Measurements from ENCODE around the gene N4BP2. TPM values are rescaled to one million over a fixed set of nuclear protein-coding genes. Genes with fewer than 3 reads are reported as not detected.

The N4BP2 gene
- total RNA-seq, 1 experiment from 2014 or later, result 31.7 TPM

DNA sequence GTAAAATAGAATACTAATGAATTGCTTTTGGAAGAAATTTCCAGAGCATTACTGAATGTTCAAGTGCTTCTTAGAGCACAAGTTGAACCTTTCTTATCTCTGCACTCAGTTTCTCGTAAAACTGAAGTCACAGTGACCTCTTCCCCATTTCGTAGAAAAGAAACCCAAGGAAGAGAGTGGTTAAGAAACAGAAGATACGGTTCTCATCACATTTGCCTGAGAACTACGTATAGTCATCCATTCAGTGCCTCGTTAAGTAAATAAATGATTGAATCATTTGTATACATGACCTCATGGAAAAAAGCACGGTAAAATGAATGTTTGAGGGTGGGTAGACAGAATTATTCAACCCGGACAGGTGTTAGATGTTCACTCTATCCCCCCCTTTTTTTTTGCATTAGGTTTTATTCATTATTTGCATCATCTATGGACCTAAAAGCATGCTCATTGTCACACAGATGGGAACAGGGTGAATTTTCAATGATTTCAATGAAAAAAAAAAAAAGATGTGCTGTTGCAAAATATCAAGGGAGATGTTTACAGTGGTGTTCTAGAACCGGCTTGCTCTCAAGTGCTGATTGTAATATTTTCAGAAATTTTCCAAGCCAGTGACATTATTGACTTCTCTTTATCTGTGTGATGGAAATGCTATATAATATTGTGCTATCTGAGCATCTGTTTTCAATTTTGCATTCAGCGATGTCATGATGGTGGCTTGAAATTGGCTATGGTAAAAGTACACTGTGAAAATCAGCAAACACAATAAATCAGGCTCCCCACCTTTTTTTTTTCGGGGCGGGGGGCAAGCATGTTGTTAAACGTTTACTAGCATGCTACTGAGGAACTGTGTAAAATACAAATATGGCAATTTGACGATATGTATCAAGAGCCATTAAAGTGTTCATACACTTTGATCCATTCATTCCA lies 144.5 kb downstream of the N4BP2 start (continued):
- TF ChIP-seq, protein P1, sequence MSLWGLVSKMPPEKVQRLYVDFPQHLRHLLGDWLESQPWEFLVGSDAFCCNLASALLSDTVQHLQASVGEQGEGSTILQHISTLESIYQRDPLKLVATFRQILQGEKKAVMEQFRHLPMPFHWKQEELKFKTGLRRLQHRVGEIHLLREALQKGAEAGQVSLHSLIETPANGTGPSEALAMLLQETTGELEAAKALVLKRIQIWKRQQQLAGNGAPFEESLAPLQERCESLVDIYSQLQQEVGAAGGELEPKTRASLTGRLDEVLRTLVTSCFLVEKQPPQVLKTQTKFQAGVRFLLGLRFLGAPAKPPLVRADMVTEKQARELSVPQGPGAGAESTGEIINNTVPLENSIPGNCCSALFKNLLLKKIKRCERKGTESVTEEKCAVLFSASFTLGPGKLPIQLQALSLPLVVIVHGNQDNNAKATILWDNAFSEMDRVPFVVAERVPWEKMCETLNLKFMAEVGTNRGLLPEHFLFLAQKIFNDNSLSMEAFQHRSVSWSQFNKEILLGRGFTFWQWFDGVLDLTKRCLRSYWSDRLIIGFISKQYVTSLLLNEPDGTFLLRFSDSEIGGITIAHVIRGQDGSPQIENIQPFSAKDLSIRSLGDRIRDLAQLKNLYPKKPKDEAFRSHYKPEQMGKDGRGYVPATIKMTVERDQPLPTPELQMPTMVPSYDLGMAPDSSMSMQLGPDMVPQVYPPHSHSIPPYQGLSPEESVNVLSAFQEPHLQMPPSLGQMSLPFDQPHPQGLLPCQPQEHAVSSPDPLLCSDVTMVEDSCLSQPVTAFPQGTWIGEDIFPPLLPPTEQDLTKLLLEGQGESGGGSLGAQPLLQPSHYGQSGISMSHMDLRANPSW (CRISPR knock-in tag; conservative IDR thresholded peaks at IDR 0.05; ENCODE audit: low read depth), result no peak
- TF ChIP-seq, protein P2, sequence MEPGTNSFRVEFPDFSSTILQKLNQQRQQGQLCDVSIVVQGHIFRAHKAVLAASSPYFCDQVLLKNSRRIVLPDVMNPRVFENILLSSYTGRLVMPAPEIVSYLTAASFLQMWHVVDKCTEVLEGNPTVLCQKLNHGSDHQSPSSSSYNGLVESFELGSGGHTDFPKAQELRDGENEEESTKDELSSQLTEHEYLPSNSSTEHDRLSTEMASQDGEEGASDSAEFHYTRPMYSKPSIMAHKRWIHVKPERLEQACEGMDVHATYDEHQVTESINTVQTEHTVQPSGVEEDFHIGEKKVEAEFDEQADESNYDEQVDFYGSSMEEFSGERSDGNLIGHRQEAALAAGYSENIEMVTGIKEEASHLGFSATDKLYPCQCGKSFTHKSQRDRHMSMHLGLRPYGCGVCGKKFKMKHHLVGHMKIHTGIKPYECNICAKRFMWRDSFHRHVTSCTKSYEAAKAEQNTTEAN (CRISPR knock-in tag; IDR thresholded peaks at IDR 0.05), result no peak

DNA sequence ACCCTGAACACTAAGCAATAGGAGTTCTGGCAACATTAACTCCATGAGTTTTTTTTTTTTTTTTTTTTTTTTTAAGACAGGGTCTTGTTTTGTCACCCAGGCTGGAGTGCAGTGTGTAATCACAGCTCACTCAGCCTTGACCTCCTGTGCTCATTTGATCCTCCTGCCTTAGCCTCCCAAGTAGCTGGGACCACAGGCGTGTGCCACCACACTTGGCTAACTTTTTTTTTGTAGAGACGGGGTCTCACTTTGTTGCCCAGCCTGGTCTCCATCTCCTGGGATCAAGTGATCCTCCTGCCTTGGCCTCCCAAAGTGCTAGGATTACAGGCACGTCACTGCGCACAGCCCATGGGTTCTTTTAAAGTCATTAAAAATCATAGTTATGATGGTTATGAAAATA lies 145.2 kb downstream of the N4BP2 start:
- no peaks in the 10 kb centered on the region for H3K9me3 Mint-ChIP-seq
- no peak overlapping the region for H3K4me3 Mint-ChIP-seq
- no peak for ATAC-seq
- TF ChIP-seq ZNF121 (CRISPR knock-in tag; IDR thresholded peaks at IDR 0.05), result peak; percentile 59; the same call in 1 of the 2 replicates
- TF ChIP-seq CREM (CRISPR knock-in tag; IDR thresholded peaks at IDR 0.05), result no peak
- DNase-seq (ENCODE audit: low spot score), result no peak
- no peak overlapping the region for H3K27ac Mint-ChIP-seq
- ChIA-PET CTCF (no interaction called here), POLR2A (no interaction called here)
- no peaks in the 10 kb centered on the region for H3K36me3 Mint-ChIP-seq
- H3K27me3 Mint-ChIP-seq (ENCODE audit: low read depth), result no peaks in the 10 kb centered on the region
- peaks cover 58% of the 10 kb centered on the region for H3K4me1 Mint-ChIP-seq

DNA sequence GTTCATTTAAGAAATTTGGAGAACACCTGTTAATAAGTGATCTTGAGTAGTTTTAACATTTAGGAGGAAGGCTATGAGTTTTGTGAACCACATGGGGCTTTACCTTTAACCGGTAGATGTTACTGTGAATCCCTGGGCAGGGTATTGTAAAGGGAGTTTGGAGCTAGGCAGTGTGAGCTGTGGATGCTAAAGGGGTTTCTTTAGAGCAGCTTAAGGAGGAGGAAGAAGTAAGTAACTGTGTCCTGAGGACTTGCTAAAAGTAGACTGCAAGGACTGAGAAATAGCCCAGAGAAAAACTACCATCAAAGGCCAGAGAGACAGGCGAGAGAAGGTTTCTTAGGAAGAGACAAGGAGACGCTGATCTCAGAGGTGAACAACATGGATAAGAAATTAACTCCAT lies 145.8 kb downstream of the N4BP2 start:
- DNase-seq (ENCODE audit: low spot score) (no peak), ATAC-seq (no peak)
- Mint-ChIP-seq H3K9me3 (no peaks in the 10 kb centered on the region), H3K27ac (peak overlapping the region; percentile 18; the same call in 1 of the 2 replicates), H3K4me3 (no peak overlapping the region), H3K4me1 (peaks cover 53% of the 10 kb centered on the region), H3K27me3 (ENCODE audit: low read depth) (no peaks in the 10 kb centered on the region), H3K36me3 (no peaks in the 10 kb centered on the region)
- POLR2A ChIA-PET, result no interaction called here
- CTCF ChIA-PET, result no interaction called here
- TF ChIP-seq ZNF138 (CRISPR knock-in tag; conservative IDR thresholded peaks at IDR 0.05) (no peak), RORB (CRISPR knock-in tag; IDR thresholded peaks at IDR 0.05) (no peak), MXD4 (CRISPR knock-in tag; IDR thresholded peaks at IDR 0.05; ENCODE audit: borderline replicate concordance) (no peak), ZNF396 (CRISPR knock-in tag; IDR thresholded peaks at IDR 0.05; ENCODE audit: borderline replicate concordance) (no peak), FOXP1 (CRISPR knock-in tag; IDR thresholded peaks at IDR 0.05; ENCODE audit: borderline replicate concordance) (no peak), HMGA2 (CRISPR knock-in tag; IDR thresholded peaks at IDR 0.05) (no peak), GRHL2 (CRISPR knock-in tag; IDR thresholded peaks at IDR 0.05; ENCODE audit: insufficient replicate concordance, severe bottlenecking) (no peak), PRRX2 (CRISPR knock-in tag; IDR thresholded peaks at IDR 0.05) (no peak), GTF2I (CRISPR knock-in tag; conservative IDR thresholded peaks at IDR 0.05) (no peak), NR2C2 (CRISPR knock-in tag; IDR thresholded peaks at IDR 0.05) (no peak), TEAD4 (CRISPR knock-in tag; IDR thresholded peaks at IDR 0.05) (no peak)
- TF ChIP-seq, protein P3, sequence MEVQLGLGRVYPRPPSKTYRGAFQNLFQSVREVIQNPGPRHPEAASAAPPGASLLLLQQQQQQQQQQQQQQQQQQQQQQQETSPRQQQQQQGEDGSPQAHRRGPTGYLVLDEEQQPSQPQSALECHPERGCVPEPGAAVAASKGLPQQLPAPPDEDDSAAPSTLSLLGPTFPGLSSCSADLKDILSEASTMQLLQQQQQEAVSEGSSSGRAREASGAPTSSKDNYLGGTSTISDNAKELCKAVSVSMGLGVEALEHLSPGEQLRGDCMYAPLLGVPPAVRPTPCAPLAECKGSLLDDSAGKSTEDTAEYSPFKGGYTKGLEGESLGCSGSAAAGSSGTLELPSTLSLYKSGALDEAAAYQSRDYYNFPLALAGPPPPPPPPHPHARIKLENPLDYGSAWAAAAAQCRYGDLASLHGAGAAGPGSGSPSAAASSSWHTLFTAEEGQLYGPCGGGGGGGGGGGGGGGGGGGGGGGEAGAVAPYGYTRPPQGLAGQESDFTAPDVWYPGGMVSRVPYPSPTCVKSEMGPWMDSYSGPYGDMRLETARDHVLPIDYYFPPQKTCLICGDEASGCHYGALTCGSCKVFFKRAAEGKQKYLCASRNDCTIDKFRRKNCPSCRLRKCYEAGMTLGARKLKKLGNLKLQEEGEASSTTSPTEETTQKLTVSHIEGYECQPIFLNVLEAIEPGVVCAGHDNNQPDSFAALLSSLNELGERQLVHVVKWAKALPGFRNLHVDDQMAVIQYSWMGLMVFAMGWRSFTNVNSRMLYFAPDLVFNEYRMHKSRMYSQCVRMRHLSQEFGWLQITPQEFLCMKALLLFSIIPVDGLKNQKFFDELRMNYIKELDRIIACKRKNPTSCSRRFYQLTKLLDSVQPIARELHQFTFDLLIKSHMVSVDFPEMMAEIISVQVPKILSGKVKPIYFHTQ (CRISPR knock-in tag; IDR thresholded peaks at IDR 0.05), result no peak
- TF ChIP-seq, protein P4, sequence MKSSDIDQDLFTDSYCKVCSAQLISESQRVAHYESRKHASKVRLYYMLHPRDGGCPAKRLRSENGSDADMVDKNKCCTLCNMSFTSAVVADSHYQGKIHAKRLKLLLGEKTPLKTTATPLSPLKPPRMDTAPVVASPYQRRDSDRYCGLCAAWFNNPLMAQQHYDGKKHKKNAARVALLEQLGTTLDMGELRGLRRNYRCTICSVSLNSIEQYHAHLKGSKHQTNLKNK (CRISPR knock-in tag; IDR thresholded peaks at IDR 0.05), result no peak
- TF ChIP-seq, protein P5, sequence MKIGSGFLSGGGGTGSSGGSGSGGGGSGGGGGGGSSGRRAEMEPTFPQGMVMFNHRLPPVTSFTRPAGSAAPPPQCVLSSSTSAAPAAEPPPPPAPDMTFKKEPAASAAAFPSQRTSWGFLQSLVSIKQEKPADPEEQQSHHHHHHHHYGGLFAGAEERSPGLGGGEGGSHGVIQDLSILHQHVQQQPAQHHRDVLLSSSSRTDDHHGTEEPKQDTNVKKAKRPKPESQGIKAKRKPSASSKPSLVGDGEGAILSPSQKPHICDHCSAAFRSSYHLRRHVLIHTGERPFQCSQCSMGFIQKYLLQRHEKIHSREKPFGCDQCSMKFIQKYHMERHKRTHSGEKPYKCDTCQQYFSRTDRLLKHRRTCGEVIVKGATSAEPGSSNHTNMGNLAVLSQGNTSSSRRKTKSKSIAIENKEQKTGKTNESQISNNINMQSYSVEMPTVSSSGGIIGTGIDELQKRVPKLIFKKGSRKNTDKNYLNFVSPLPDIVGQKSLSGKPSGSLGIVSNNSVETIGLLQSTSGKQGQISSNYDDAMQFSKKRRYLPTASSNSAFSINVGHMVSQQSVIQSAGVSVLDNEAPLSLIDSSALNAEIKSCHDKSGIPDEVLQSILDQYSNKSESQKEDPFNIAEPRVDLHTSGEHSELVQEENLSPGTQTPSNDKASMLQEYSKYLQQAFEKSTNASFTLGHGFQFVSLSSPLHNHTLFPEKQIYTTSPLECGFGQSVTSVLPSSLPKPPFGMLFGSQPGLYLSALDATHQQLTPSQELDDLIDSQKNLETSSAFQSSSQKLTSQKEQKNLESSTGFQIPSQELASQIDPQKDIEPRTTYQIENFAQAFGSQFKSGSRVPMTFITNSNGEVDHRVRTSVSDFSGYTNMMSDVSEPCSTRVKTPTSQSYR (CRISPR knock-in tag; IDR thresholded peaks at IDR 0.05), result no peak
- TF ChIP-seq, protein P6, sequence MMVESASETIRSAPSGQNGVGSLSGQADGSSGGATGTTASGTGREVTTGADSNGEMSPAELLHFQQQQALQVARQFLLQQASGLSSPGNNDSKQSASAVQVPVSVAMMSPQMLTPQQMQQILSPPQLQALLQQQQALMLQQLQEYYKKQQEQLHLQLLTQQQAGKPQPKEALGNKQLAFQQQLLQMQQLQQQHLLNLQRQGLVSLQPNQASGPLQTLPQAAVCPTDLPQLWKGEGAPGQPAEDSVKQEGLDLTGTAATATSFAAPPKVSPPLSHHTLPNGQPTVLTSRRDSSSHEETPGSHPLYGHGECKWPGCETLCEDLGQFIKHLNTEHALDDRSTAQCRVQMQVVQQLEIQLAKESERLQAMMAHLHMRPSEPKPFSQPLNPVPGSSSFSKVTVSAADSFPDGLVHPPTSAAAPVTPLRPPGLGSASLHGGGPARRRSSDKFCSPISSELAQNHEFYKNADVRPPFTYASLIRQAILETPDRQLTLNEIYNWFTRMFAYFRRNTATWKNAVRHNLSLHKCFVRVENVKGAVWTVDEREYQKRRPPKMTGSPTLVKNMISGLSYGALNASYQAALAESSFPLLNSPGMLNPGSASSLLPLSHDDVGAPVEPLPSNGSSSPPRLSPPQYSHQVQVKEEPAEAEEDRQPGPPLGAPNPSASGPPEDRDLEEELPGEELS (CRISPR knock-in tag; IDR thresholded peaks at IDR 0.05), result no peak
- TF ChIP-seq, protein P7, sequence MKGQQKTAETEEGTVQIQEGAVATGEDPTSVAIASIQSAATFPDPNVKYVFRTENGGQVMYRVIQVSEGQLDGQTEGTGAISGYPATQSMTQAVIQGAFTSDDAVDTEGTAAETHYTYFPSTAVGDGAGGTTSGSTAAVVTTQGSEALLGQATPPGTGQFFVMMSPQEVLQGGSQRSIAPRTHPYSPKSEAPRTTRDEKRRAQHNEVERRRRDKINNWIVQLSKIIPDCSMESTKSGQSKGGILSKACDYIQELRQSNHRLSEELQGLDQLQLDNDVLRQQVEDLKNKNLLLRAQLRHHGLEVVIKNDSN (CRISPR knock-in tag; IDR thresholded peaks at IDR 0.05), result no peak

Data from WTC11 (cell line).